Measurements from ENCODE around the gene ENTPD8.
"Not testable (repeated sequence)": the region's sequence is repeated elsewhere in the genome, so short reads cannot be mapped to it uniquely, and the experiment has no call there.

ENTPD8 gene

GRCh38 chr9:137394866-137395665 lies 46.1 kb downstream of the ENTPD8 start:
- DNase-seq (ENCODE audit: low read depth in 2 of 2), result no peak

- DNase-seq (ENCODE audit: low read depth in 2 of 2), result no peak
Measured at GRCh38 chr9:137393176-137394150, 47.7 kb downstream of the ENTPD8 start.

GRCh38 chr9:137392232-137393007 lies 48.7 kb downstream of the ENTPD8 start:
- no peak for DNase-seq (ENCODE audit: low read depth in 2 of 2)

GRCh38 chr9:137391411-137391754 lies 49.8 kb downstream of the ENTPD8 start:
- no peak for DNase-seq (ENCODE audit: low read depth in 2 of 2)

- DNase-seq (ENCODE audit: low read depth in 2 of 2), result no peak
Measured at GRCh38 chr9:137390553-137391410, 50.4 kb downstream of the ENTPD8 start.

- no peak for DNase-seq (ENCODE audit: low read depth in 2 of 2)
Measured at GRCh38 chr9:137389428-137389746, 51.8 kb downstream of the ENTPD8 start.

- DNase-seq (ENCODE audit: low read depth in 2 of 2), result no peak
Measured at GRCh38 chr9:137388589-137389427, 52.3 kb downstream of the ENTPD8 start.

- no peak for DNase-seq (ENCODE audit: low read depth in 2 of 2)
Measured at GRCh38 chr9:137387891-137388560, 53.1 kb downstream of the ENTPD8 start.

- DNase-seq (ENCODE audit: low read depth in 2 of 2), result peak; percentile 11 to 15
Measured at GRCh38 chr9:137387114-137387890, 53.9 kb downstream of the ENTPD8 start.

GRCh38 chr9:137386507-137387113 lies 54.5 kb downstream of the ENTPD8 start:
- DNase-seq (ENCODE audit: low read depth in 2 of 2), result not testable (repeated sequence)

GRCh38 chr9:137385061-137385655 lies 56.0 kb downstream of the ENTPD8 start:
- DNase-seq (ENCODE audit: low read depth in 2 of 2), result no peak
